ENCODE measurements around the gene CHGA. TPM values are rescaled to one million over a fixed set of nuclear protein-coding genes. Genes with fewer than 3 reads are reported as not detected.

The CHGA gene
- polyA plus RNA-seq, 1 donor from 2014 or later = 131 TPM

GRCh38 chr14:92906420-92906819 is 16.5 kb upstream of the CHGA start:
- Histone ChIP-seq H3F3A (ENCODE audit: insufficient read depth, low read length, poor library complexity, severe bottlenecking) (no peaks in the 10 kb centered on the region), H3K27me3 (ENCODE audit: insufficient read depth, low read depth, low read length) (no peaks in the 10 kb centered on the region), H3K9me3 (ENCODE audit: low read length) (no peaks in the 10 kb centered on the region), H4K20me1 (ENCODE audit: insufficient read depth) (no peaks in the 10 kb centered on the region), H3K9ac (ENCODE audit: low read length) (no peak overlapping the region), H3K9me2 (ENCODE audit: insufficient read depth, low read length) (no peaks in the 10 kb centered on the region), H3K27ac (ENCODE audit: low read length) (no peak overlapping the region), H3K36me3 (ENCODE audit: insufficient read depth, low read length) (no peaks in the 10 kb centered on the region), H2AFZ (ENCODE audit: low read depth, low read length) (no peak overlapping the region), H3K4me2 (ENCODE audit: low read length) (no peak overlapping the region), H3K4me3 (ENCODE audit: low read length) (no peak overlapping the region), H3K79me2 (replicated peaks; ENCODE audit: insufficient read depth, low read length) (no peaks in the 10 kb centered on the region)
- TF ChIP-seq POLR2AphosphoS5 (IDR thresholded peaks at IDR 0.05) (no peak), RAD21 (conservative IDR thresholded peaks at IDR 0.05) (no peak), CTCF (IDR thresholded peaks at IDR 0.05; ENCODE audit: poor library complexity, severe bottlenecking) (no peak), REST (IDR thresholded peaks at IDR 0.05; ENCODE audit: borderline replicate concordance) (no peak), SMC3 (conservative IDR thresholded peaks at IDR 0.05; ENCODE audit: poor library complexity) (no peak), MXI1 (conservative IDR thresholded peaks at IDR 0.05; ENCODE audit: poor library complexity, severe bottlenecking) (no peak), TAF1 (IDR thresholded peaks at IDR 0.05; ENCODE audit: low read depth) (no peak), EP300 (conservative IDR thresholded peaks at IDR 0.05; ENCODE audit: poor library complexity, severe bottlenecking) (no peak), EZH2 (IDR thresholded peaks at IDR 0.05; ENCODE audit: borderline replicate concordance, insufficient read depth, low read length, poor library complexity, severe bottlenecking) (no peak)

DNA sequence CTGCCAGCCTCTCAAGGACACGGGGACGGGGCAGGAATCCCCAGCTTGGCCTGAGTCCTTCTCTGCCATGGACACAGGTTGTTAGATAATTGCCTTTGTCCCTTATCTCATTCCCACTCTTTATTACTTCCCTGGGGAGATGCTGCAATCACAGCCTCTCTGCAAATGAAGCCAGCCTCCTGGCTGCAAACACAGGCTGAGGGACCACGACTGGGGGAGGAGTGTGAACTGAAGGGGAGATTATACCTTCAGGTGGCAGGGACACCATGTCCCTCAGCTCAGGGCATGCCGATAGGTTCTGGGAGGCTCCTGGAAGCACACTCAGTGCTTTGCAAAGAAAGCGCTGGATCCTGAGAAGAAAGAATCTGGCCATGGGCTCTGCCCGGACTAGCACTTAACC is 16.1 kb upstream of the CHGA start:
- Histone ChIP-seq H3K4me3 (ENCODE audit: low read length) (no peak overlapping the region), H4K20me1 (ENCODE audit: insufficient read depth) (no peaks in the 10 kb centered on the region), H3K36me3 (ENCODE audit: insufficient read depth, low read length) (no peaks in the 10 kb centered on the region), H3K27ac (ENCODE audit: low read length) (no peak overlapping the region), H3K4me2 (ENCODE audit: low read length) (no peak overlapping the region), H3K9me3 (ENCODE audit: low read length) (no peaks in the 10 kb centered on the region), H3K9ac (ENCODE audit: low read length) (no peak overlapping the region), H3K9me2 (ENCODE audit: insufficient read depth, low read length) (no peaks in the 10 kb centered on the region), H3K27me3 (ENCODE audit: insufficient read depth, low read depth, low read length) (no peaks in the 10 kb centered on the region), H2AFZ (ENCODE audit: low read depth, low read length) (no peak overlapping the region), H3K79me2 (replicated peaks; ENCODE audit: insufficient read depth, low read length) (no peaks in the 10 kb centered on the region), H3F3A (ENCODE audit: insufficient read depth, low read length, poor library complexity, severe bottlenecking) (no peaks in the 10 kb centered on the region)
- no peak for TF ChIP-seq TAF1 (IDR thresholded peaks at IDR 0.05; ENCODE audit: low read depth)
- TF ChIP-seq CTCF (IDR thresholded peaks at IDR 0.05; ENCODE audit: poor library complexity, severe bottlenecking) = no peak
- no peak for TF ChIP-seq SMC3 (conservative IDR thresholded peaks at IDR 0.05; ENCODE audit: poor library complexity)
- no peak for TF ChIP-seq MXI1 (conservative IDR thresholded peaks at IDR 0.05; ENCODE audit: poor library complexity, severe bottlenecking)
- no peak for TF ChIP-seq EZH2 (IDR thresholded peaks at IDR 0.05; ENCODE audit: borderline replicate concordance, insufficient read depth, low read length, poor library complexity, severe bottlenecking)
- no peak for TF ChIP-seq POLR2AphosphoS5 (IDR thresholded peaks at IDR 0.05)
- no peak for TF ChIP-seq RAD21 (conservative IDR thresholded peaks at IDR 0.05)
- no peak for TF ChIP-seq REST (IDR thresholded peaks at IDR 0.05; ENCODE audit: borderline replicate concordance)
- no peak for TF ChIP-seq EP300 (conservative IDR thresholded peaks at IDR 0.05; ENCODE audit: poor library complexity, severe bottlenecking)

Measured in neural cell (in vitro differentiated cells).